ENCODE data around the gene CACNG7. TPM values are rescaled to one million over a fixed set of nuclear protein-coding genes. Genes with fewer than 3 reads are reported as not detected.

CACNG7 gene
- total RNA-seq, 2 experiments from 2014 or later: not detected

- H4K20me1 ChIP-seq (ENCODE audit: insufficient read depth, low read length): no peaks in the 10 kb centered on the region
- no peaks in the 10 kb centered on the region for H3K79me2 ChIP-seq (ENCODE audit: insufficient read depth, low read depth, low read length)
- TF ChIP-seq EZH2phosphoT487 (IDR thresholded peaks at IDR 0.05; ENCODE audit: borderline replicate concordance, low read depth, low read length) (no peak), CTCF (conservative IDR thresholded peaks at IDR 0.05; ENCODE audit: low read length) (no peak)
- no peaks in the 10 kb centered on the region for H3K36me3 ChIP-seq (ENCODE audit: insufficient read depth, low read length)
- intact Hi-C loops (cut with micrococcal nuclease; ENCODE audit: unreplicated experiment): no loop called here
- no peak overlapping the region for H3K27ac ChIP-seq (ENCODE audit: low read depth, low read length, poor library complexity, severe bottlenecking)
- H3K4me2 ChIP-seq (ENCODE audit: low read length): no peak overlapping the region
- H3K4me3 ChIP-seq (ENCODE audit: low read depth, low read length, poor library complexity, severe bottlenecking): no peak overlapping the region
- ChIA-PET POLR2A (no interaction called here), CTCF (ENCODE audit: unreplicated experiment) (no interaction called here)
- H3K4me1 ChIP-seq (ENCODE audit: insufficient read depth, low read length, poor library complexity, severe bottlenecking): peaks cover 4% of the 10 kb centered on the region
- no TSS peak for BruUV-seq (replicated peaks)
- no peaks in the 10 kb centered on the region for H3K9me2 ChIP-seq (ENCODE audit: insufficient read depth, low read length)
- DNase-seq (ENCODE audit: low spot score): peak; percentile 84
- H3K9me3 ChIP-seq (ENCODE audit: low read length): no peaks in the 10 kb centered on the region
- peak overlapping the region; percentile 82 for H2AFZ ChIP-seq (ENCODE audit: low read length)
Observed at GRCh38 chr19:53977429-53977990, 68.4 kb downstream of the CACNG7 start.

- Histone ChIP-seq H2AFZ (ENCODE audit: low read length) (peak overlapping the region; percentile 82), H3K36me3 (ENCODE audit: insufficient read depth, low read length) (no peaks in the 10 kb centered on the region), H3K79me2 (ENCODE audit: insufficient read depth, low read depth, low read length) (no peaks in the 10 kb centered on the region), H3K9me2 (ENCODE audit: insufficient read depth, low read length) (no peaks in the 10 kb centered on the region), H3K4me1 (ENCODE audit: insufficient read depth, low read length, poor library complexity, severe bottlenecking) (peaks cover 4% of the 10 kb centered on the region), H3K27ac (ENCODE audit: low read depth, low read length, poor library complexity, severe bottlenecking) (no peak overlapping the region), H3K4me2 (ENCODE audit: low read length) (no peak overlapping the region), H4K20me1 (ENCODE audit: insufficient read depth, low read length) (no peaks in the 10 kb centered on the region), H3K4me3 (ENCODE audit: low read depth, low read length, poor library complexity, severe bottlenecking) (no peak overlapping the region), H3K9me3 (ENCODE audit: low read length) (no peaks in the 10 kb centered on the region)
- TF ChIP-seq CTCF (conservative IDR thresholded peaks at IDR 0.05; ENCODE audit: low read length) (no peak), EZH2phosphoT487 (IDR thresholded peaks at IDR 0.05; ENCODE audit: borderline replicate concordance, low read depth, low read length) (no peak)
- ChIA-PET CTCF (ENCODE audit: unreplicated experiment) (no interaction called here), POLR2A (no interaction called here)
- DNase-seq (ENCODE audit: low spot score): no peak
- intact Hi-C loops (cut with micrococcal nuclease; ENCODE audit: unreplicated experiment): no loop called here
- no TSS peak for BruUV-seq (replicated peaks)
Observed at GRCh38 chr19:53977991-53978731, 69.1 kb downstream of the CACNG7 start.

Data from OCI-LY7 (cell line).